Inflammatory macrophage (primary cell): ENCODE results near the gene LZTR1.
A peak's percentile ranks its signal among the peaks of the same experiment; 100 is the strongest.
"Not testable (repeated sequence)": the region's sequence is repeated elsewhere in the genome, so short reads cannot be mapped to it uniquely, and the experiment has no call there.

Source experiments
- DNase-seq, 2 donors: peaks; one replicate each; pipeline ENCODE4 v3.0.0-alpha.2; 2020 to 2022
- total RNA-seq, 18 experiments: gene quantifications; one replicate each; lab custom pipeline; 2026; ENCODE audit warnings: mixed read lengths in 6 of 18, inconsistent platforms in 2 of 18; lab: John Stamatoyannopoulos, UW

LZTR1 gene
- 4.8 to 18.5 (median 11.4) reads per million in 18 experiments for total RNA-seq

GRCh38 chr22:20981787-20982562 lies at the start of gene LZTR1:
TSS of gene LZTR1 (plus strand) at chr22:20982297. CDS start at chr22:20982372, 75 bp downstream.
- DNase-seq = peak; percentile 74 to 86

- DNase-seq = no peak
Observed at GRCh38 chr22:20933910-20934309, 48.2 kb upstream of the LZTR1 start.

GRCh38 chr22:20935049-20935448 lies 47.0 kb upstream of the LZTR1 start:
- DNase-seq = not testable (repeated sequence)

- not testable (repeated sequence) for DNase-seq
Observed at GRCh38 chr22:20935780-20936539, 46.1 kb upstream of the LZTR1 start.

- no peak for DNase-seq
Observed at GRCh38 chr22:20937031-20937793, 44.9 kb upstream of the LZTR1 start.

GRCh38 chr22:20937794-20938671 lies 44.1 kb upstream of the LZTR1 start:
- no peak for DNase-seq

GRCh38 chr22:20939457-20940185 lies 42.5 kb upstream of the LZTR1 start:
- DNase-seq = not testable (repeated sequence)

- DNase-seq = no peak
Observed at GRCh38 chr22:20940186-20940651, 41.9 kb upstream of the LZTR1 start.

GRCh38 chr22:20940904-20941385 lies 41.2 kb upstream of the LZTR1 start:
- DNase-seq = no peak

GRCh38 chr22:20942203-20942902 lies 39.7 kb upstream of the LZTR1 start:
- not testable (repeated sequence) for DNase-seq

GRCh38 chr22:20943104-20943933 lies 38.8 kb upstream of the LZTR1 start:
- no peak for DNase-seq

- DNase-seq = no peak
Observed at GRCh38 chr22:20944042-20944441, 38.1 kb upstream of the LZTR1 start.

- DNase-seq = no peak
Observed at GRCh38 chr22:20945578-20945934, 36.5 kb upstream of the LZTR1 start.

GRCh38 chr22:20946080-20946986 lies 35.8 kb upstream of the LZTR1 start:
- DNase-seq = no peak

GRCh38 chr22:20946991-20947390 lies 35.1 kb upstream of the LZTR1 start:
- DNase-seq = no peak

GRCh38 chr22:20948450-20948849 lies 33.6 kb upstream of the LZTR1 start:
- DNase-seq = no peak

- no peak for DNase-seq
Observed at GRCh38 chr22:20948989-20949388, 33.1 kb upstream of the LZTR1 start.

- no peak for DNase-seq
Observed at GRCh38 chr22:20949698-20950183, 32.4 kb upstream of the LZTR1 start.
